GM19099 (cell line): ENCODE results near the gene RALY.

Source experiments
- POLR2A ChIP-seq: IDR thresholded peaks from 3 replicates; pipeline ENCODE4 v1.6.1; 2011; ENCODE audit warnings: low read depth; ENCODE audit not compliant: insufficient read length; ENCODE audit errors: extremely low read depth

Gene RALY

DNA sequence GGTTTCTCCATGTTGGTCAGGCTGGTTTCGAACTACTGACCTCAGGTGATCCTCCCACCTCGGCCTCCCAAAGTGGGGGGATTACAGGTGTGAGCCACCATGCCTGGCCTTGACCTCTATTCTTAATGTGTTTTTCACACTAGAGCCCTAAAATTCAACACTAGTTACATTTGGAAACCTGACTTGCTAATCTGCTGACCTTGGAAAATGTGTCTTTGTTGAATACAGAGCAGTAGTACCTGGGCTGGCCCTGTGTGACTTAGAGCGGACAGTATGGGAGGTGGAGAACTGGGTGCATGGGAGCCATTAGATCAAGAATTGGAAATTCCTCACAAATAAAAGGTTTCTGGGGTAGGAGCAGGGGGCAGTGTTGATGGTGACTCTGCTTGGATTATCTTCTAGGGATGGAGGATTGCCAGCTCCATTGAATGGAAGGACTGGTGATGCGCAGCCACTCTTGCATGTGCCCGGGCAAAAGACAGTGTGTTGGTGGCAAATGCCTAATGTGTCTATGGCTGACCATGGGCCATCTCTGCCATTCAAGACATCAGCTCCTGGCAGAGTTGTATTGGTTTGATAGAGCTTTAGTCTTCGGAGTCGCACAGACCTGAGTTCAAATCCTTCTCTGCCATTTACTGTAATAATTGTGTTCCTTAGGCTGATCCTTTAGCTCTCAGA, 53.4 kb downstream of the RALY start:
- no peak for TF ChIP-seq POLR2A

DNA sequence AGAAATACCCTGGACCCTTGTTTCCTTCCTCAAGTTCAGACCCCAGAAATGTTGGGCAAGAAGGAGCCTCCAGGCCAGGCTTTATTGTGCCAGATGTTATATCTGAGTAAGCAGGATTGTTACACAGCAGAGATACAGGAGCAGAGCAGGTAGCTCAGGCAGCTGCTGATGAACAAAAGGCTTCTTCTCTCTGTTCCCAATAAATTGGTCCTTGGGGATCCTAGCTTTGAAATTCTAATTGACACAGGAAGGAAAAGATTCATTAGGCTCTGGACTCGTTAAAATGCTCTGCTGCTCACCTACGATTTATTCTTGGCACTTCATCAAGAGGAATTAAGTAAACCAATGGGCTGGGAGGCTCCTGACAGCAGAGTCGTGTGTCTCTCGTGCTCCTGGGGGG, 54.2 kb downstream of the RALY start:
- TF ChIP-seq POLR2A = no peak

DNA sequence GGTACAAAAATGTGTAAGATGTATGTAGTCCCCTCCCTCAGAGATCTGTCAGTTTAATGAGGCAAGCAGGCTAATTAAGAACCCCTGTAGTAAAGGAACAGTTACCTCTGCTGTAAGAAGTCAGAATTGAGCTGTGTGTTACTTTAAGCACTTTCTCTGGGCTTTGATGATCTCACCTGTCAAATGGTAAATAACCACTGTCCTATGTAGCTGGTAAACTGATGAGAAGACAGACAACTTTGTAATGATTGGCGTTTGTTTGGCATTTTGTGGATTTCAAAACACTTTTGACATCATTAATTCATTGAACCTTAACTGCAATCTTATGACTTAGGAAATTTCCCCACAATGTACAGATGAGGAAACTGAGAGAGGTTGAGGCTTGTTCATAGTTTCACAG, 55.7 kb downstream of the RALY start:
- TF ChIP-seq POLR2A = no peak

DNA sequence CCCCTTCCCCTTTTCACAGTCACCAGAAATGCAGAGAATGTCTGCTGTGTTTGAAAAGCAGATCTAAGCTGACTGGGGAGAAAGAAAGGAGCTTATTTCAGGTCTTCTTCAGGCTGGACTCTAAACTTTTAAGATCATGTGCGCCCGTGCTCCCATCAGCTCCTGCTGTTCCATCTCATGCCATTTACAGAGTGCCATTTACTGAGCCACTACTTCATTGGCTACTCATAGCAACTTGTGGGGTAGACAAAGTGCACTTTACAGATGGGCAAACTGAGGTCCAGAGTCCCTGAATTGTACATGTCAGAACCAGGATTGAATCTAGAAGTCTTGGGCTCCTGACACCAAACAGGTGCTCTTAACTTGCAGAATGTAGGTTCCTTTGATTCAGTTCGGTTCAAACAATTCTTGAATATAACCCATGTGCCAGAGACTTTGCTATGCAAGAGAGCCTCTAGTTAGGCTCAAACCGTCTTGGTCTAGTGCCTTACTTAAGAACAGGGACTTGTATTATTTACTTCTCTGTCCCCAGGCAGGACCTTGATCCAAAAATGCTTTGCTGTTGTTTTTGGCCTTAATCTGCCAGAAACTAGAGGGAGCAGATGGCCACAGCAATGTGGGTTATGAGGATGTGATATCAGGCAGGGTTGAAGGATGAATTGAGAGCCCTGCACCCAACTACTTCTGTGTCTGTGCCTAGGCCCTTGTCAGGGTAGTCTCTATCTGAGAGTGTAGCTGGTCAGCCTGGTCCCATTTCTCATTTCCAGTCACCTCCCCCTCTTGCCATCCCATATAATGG, 56.4 kb downstream of the RALY start:
- TF ChIP-seq POLR2A = no peak

DNA sequence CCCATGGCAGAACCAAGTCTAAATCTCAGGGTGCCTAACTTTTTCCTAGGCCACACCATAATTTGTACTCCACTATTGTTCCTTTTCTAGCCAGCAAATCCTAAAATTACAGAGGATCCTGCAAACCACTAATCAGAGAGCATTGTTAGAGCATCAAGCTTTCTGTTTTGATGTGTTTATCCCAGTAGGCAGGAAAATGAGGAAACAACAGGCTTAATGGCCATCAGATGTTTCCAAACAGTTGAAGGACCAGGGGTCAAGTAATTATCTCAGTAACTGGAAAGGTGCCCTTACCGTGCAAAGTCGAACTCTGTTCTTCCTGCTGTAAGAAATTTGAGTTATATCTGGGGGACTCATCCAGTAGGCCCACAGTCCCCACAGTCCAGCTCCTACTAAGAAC, 58.7 kb downstream of the RALY start:
- no peak for TF ChIP-seq POLR2A

DNA sequence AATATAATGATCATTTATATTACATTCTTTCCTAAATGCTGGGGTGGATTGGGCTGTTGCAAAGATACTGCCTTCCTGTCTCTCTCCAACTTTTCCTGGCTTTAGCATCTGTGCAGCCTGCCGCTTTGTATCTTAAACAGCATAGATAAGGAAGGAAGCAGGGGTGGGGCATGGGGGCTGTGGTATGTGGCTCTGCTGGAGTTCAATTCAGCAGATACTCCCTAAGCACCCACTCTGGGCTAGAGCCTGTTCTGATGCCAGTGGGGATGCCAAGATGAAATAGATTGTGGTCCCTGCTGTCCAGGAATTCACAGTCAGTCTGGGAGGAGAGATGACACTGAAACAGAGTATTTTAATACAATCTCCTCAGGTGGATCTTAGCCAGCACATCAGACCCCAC, 61.6 kb downstream of the RALY start:
- no peak for TF ChIP-seq POLR2A

DNA sequence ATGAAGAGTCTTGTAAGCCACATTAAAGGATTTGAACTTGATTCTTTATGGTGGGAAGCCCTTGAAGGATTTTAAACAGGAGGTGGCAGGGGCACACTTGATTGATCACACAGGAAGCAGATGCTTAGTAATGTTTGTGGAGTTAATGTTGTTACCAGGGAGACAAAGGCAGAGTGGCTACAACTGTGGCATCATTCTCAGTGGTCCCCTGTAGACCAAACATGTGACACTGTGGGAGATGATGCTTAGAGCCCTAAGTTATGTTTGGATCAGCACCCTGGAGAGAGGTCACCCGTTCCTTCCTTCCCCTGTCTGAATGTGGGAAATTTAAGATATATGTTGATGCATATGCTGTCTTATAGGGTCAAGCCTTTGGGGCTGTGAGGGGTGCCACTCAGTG, 65.1 kb downstream of the RALY start:
- TF ChIP-seq POLR2A = no peak

DNA sequence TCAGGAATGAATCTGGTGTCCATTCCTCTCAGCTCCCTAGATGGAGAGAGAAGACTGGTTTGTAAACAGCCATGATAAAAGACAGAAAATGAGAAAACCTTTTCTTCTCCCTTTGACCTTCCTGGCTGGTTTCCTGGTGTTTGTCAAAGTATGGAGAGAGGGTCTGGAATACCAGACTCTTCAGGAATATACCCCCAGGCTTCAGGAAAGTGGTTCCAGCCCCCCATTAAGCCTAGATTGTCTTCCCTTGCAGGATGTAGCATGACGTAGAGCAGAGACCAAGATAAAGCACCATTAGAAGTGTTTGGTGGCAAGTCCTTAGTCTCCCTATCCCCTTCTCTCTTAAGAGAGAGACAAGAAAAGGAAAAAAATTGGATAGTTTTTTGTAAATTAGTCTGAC, 67.3 kb downstream of the RALY start:
- no peak for TF ChIP-seq POLR2A

DNA sequence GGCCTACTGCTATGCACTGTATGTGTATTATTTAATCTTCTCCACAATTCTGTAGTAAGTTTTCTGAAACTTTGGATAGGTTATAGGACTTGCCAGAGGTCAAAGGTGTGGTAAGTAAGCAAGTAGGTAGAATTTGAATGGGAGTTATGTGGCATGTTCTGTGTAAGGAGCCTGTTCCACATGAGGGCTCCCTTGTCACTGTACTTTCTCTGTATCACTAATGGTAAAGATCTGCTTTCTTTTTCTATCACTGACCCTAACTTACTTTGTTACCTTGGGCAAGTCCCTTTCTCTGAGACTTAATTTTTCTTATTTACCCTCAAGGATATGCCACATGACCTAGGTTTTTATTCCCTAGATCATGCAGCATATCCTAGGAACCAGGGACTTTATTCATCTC, 68.0 kb downstream of the RALY start:
- TF ChIP-seq POLR2A = no peak

DNA sequence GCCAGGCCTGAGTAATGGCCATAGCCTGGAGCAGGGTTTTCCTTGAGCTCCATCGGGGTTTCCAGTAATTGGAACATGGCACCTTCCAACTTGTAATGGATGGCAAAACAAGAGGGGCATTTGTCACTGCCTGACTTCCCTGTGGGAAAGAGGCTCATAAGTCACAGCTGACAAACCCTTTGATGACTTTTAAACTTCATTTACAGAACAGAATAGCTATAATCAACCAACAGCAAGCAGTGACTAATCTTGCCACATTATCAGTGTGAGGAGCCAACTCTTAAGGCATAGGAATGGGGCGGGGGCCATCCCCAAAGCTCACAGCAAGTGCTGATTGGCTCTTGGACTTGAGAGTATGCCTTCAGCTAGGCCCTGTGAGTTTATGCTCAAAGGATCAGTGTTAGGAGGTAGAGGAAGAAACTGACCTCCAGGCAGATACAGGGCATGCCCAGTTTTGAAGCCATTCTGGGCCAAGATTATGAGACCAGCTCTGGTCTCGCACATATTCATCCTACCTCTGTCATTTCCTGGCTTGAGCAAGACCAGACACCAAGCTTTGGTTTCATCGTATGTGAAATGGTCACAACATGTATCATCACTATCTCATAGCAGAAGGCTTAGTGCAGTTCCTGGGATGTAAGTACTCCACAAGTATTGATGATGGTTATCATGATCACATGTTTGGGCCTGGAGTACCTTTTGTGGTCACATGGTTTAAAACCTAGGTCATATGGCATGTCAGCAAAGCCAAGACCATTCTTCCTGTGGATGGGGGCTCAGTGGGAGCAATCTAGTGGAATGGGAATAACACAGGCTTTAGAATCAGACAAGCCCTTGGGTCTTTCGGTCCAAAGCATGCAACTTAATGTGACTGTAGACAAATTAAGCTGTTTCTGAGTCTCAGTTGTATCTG, 69.1 kb downstream of the RALY start:
- no peak for TF ChIP-seq POLR2A

DNA sequence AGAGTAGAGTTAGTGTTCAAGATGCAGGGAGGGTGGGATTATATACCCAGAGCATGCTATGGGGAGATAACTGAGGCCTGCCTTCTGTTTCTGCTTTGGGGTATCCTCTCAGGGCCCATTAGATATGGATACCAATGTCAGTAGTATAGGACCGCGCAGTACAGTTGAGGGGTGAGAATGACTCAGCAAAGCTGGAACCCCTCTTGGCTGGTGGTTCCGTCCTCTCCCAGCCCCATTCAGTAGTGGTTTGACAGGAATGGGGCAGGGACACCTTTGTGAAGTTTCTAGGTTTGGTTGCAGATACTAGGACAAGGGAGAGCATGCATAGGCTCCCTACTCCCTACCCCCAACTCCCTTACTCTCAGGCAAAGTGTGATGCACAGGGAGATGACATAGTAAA, 70.6 kb downstream of the RALY start:
- TF ChIP-seq POLR2A = no peak

DNA sequence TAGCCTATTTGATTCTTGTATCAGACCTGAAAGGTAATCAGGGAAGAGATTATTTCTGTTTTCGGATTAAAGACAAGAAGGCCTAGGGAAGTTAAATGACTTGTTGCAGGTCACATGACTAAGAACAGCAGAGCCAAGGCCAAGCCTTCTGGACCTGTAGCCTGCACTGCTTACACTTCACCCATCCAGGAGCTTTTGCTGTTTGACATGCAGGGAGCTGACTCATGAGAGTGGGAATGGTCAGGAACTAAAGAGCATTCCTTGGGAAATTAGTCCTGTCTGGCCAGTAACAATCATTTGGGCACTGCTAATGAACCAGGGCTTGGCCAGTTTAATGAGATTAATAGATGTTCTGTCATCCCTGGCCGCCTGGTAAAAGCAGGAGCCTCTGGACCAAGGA, 71.5 kb downstream of the RALY start:
- TF ChIP-seq POLR2A = no peak

DNA sequence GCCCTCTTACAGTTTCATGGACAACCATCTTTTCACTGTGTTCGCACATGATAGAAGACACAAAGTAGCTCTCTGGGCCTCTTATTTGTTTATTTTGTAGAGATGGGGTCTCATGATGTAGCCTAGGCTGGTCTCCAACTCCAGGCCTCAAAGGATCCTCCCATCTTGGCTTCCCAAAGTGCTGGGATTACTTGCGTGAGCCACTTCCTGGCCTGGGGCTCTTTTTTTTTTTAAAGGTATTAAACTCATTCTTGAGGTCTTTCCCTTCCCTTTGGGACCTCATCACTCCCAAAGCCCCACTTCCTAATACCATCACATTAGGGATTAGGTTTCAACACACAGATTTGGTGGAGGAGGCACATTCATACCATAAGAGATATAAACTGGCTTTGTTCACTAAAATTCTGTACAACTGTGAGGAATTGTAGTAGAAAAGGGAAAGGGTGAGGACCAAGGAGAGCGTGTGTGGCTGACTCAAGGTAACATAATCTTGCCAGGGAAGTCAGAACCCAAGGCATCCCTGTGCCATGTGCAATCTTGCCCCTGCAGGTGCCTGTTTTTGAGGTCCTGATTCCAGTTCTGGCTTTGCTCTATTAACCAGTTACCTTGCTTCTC, 72.9 kb downstream of the RALY start:
- no peak for TF ChIP-seq POLR2A

DNA sequence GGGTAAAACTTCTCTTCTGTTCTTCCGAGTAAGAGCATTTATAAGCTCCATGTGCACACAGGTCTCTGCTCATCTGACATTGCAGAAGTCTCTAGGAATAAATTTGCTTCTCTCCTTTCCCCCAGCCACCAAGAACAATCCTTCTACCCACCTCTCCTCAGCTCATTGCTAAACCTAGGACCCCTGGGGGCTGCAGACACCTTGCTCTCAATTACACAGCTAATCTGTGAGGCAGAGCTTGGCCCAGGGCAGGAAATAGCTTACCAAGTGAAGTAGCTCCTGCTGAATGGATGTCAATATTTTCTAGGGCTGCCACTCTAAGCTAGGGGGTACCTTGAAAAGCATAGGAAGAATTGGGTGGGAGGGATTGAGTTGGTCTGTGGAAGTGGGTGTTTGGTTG, 74.3 kb downstream of the RALY start:
- TF ChIP-seq POLR2A = no peak
